ENCODE data around the gene SOCS4.

DNA sequence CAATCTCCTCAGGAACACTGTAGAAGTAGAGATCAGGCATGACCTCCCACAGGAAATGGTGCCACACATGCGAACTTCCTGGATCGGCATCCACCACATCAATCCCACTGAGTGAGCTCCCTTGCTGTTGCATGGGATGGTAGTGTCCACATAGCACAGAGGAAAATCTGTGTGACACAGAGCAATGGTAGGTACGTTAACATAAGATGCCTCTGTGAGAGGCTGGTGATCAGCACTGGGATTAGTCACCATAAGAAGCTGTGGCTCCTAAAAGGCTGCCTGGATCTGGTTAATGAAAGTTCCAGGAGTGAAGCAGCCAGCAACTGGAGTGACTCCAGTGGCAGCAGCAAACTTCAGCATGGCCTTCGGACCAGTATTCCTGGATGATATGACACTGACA, 22.0 kb upstream of the SOCS4 start:
- no peak for TF ChIP-seq CTCF (IDR thresholded peaks at IDR 0.05; ENCODE audit: low read depth, low read length)
- TF ChIP-seq, protein P1, sequence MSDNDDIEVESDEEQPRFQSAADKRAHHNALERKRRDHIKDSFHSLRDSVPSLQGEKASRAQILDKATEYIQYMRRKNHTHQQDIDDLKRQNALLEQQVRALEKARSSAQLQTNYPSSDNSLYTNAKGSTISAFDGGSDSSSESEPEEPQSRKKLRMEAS (IDR thresholded peaks at IDR 0.05; ENCODE audit: low read depth, low read length), result no peak
- no peak for TF ChIP-seq POLR2A (IDR thresholded peaks at IDR 0.05; ENCODE audit: extremely low read depth, insufficient read length)
